HEK293 (cell line): ENCODE measurements around the gene NLRP9.
A peak's percentile ranks its signal among the peaks of the same experiment; 100 is the strongest.

Source experiments
- CTCF ChIA-PET: fragments of 350-600 bp; formaldehyde crosslinking; extraction: SDS; loops from one replicate; lab custom pipeline; 2021; ENCODE audit warnings: antibody characterized with exemption; lab: Yijun Ruan, JAX
- POLR2A ChIA-PET: fragments of 300-600 bp; formaldehyde crosslinking; extraction: SDS; loops from one replicate; lab custom pipeline; 2020; ENCODE audit warnings: antibody characterized with exemption, inconsistent platforms; lab: Yijun Ruan, JAX
- H3K27ac ChIP-seq: fragments of 200-500 bp; sonication (Bioruptor generic); 2 replicates; pipeline ENCODE4 v1.5.1; 2014; ENCODE audit warnings: low read depth, low read length, control low read depth, inconsistent platforms; ENCODE audit errors: extremely low read depth
- H3K36me3 ChIP-seq, 2 experiments: fragments of 200-500 bp in 1 of 2; sonication (Bioruptor generic) in 1 of 2; 1 replicate in 1 of 2; 2 replicates in 1 of 2; pipeline ENCODE4 v1.5.1; 2014 to 2017; ENCODE audit warnings: inconsistent platforms in 2 of 2, low read length in 2 of 2; ENCODE audit not compliant: control insufficient read depth in 2 of 2, insufficient read depth in 1 of 2
- H3K4me1 ChIP-seq: fragments of 200-500 bp; sonication (Bioruptor generic); 2 replicates; pipeline ENCODE4 v1.5.1; 2014; ENCODE audit warnings: mild to moderate bottlenecking, low read length, inconsistent platforms; ENCODE audit not compliant: control insufficient read depth, insufficient read depth
- H3K4me3 ChIP-seq: 2 replicates; pipeline ENCODE4 v1.5.1; 2011; ENCODE audit warnings: low read depth, mild to moderate bottlenecking, control low read depth, low read length, moderate library complexity
- H3K9me3 ChIP-seq: fragments of 200-500 bp; sonication (Bioruptor generic); 2 replicates; pipeline ENCODE4 v1.5.1; 2014; ENCODE audit warnings: low read depth, low read length, inconsistent platforms; ENCODE audit not compliant: control insufficient read depth, insufficient read depth
- AEBP2 ChIP-seq: fragments of 450-650 bp; formaldehyde crosslinking; IDR thresholded peaks from 2 replicates; pipeline ENCODE4 v1.5.1; 2016; ENCODE audit warnings: missing biosample characterization, missing genetic modification characterization, borderline replicate concordance
- ATF2 ChIP-seq: fragments of 450-650 bp; formaldehyde crosslinking; IDR thresholded peaks from 2 replicates; pipeline ENCODE4 v1.5.1; 2016; ENCODE audit warnings: missing biosample characterization, missing genetic modification characterization, low read depth
- GLIS2 ChIP-seq: fragments of 450-650 bp; formaldehyde crosslinking; IDR thresholded peaks from 2 replicates; pipeline ENCODE4 v1.5.1; 2016; ENCODE audit warnings: missing biosample characterization, missing genetic modification characterization
- HOXD13 ChIP-seq: sonication (generic); formaldehyde crosslinking; IDR thresholded peaks from 2 replicates; pipeline ENCODE4 v1.8.0; 2022; ENCODE audit warnings: missing genetic modification reagents, borderline replicate concordance
- KLF10 ChIP-seq: fragments of 450-650 bp; IDR thresholded peaks from 2 replicates; pipeline ENCODE4 v1.5.1; 2018; ENCODE audit warnings: missing biosample characterization, mild to moderate bottlenecking, missing genetic modification characterization
- OVOL3 ChIP-seq: fragments of 450-650 bp; formaldehyde crosslinking; IDR thresholded peaks from 2 replicates; pipeline ENCODE4 v1.5.1; 2016; ENCODE audit warnings: missing biosample characterization, missing genetic modification characterization
- PRDM1 ChIP-seq: fragments of 450-650 bp; formaldehyde crosslinking; IDR thresholded peaks from 2 replicates; pipeline ENCODE4; 2016; ENCODE audit warnings: missing biosample characterization, missing genetic modification characterization
- SALL2 ChIP-seq: fragments of 450-650 bp; formaldehyde crosslinking; IDR thresholded peaks from 2 replicates; pipeline ENCODE4 v1.5.0; 2017; ENCODE audit warnings: missing biosample characterization, mild to moderate bottlenecking, missing genetic modification characterization, borderline replicate concordance
- YY2 ChIP-seq: fragments of 450-650 bp; formaldehyde crosslinking; IDR thresholded peaks from 2 replicates; pipeline ENCODE4 v1.5.1; 2016; ENCODE audit warnings: missing biosample characterization, missing genetic modification characterization
- ZNF133 ChIP-seq: fragments of 450-650 bp; formaldehyde crosslinking; IDR thresholded peaks from 2 replicates; pipeline ENCODE4 v1.5.1; 2016; ENCODE audit warnings: missing biosample characterization, missing genetic modification characterization
- ZNF169 ChIP-seq: fragments of 450-650 bp; formaldehyde crosslinking; IDR thresholded peaks from 2 replicates; pipeline ENCODE4 v1.5.1; 2016; ENCODE audit warnings: missing biosample characterization, missing genetic modification characterization
- ZNF18 ChIP-seq: fragments of 450-650 bp; formaldehyde crosslinking; IDR thresholded peaks from 2 replicates; pipeline ENCODE4 v1.5.1; 2016; ENCODE audit warnings: missing biosample characterization, missing genetic modification characterization
- ZNF248 ChIP-seq: fragments of 450-650 bp; formaldehyde crosslinking; IDR thresholded peaks from 2 replicates; pipeline ENCODE4 v1.5.1; 2017; ENCODE audit warnings: missing biosample characterization, missing genetic modification characterization
- ZNF266 ChIP-seq: fragments of 450-650 bp; formaldehyde crosslinking; IDR thresholded peaks from 2 replicates; pipeline ENCODE4 v1.5.1; 2016; ENCODE audit warnings: missing biosample characterization, missing genetic modification characterization, low read depth
- ZNF324 ChIP-seq: fragments of 450-650 bp; formaldehyde crosslinking; IDR thresholded peaks from 2 replicates; pipeline ENCODE4 v1.5.1; 2016; ENCODE audit warnings: missing biosample characterization, missing genetic modification characterization
- ZNF335 ChIP-seq: fragments of 450-650 bp; formaldehyde crosslinking; conservative IDR thresholded peaks from 2 replicates; pipeline ENCODE4 v1.5.1; 2016; ENCODE audit warnings: missing biosample characterization, missing genetic modification characterization
- ZNF391 ChIP-seq: fragments of 450-650 bp; formaldehyde crosslinking; IDR thresholded peaks from 2 replicates; pipeline ENCODE4 v1.5.1; 2016; ENCODE audit warnings: low read depth, missing biosample characterization, missing genetic modification characterization, borderline replicate concordance
- ZNF473 ChIP-seq: fragments of 450-650 bp; formaldehyde crosslinking; IDR thresholded peaks from 2 replicates; pipeline ENCODE4 v1.5.1; 2017; ENCODE audit warnings: missing biosample characterization, missing genetic modification characterization
- ZNF658 ChIP-seq: fragments of 450-650 bp; formaldehyde crosslinking; IDR thresholded peaks from 2 replicates; pipeline ENCODE4; 2016; ENCODE audit warnings: missing biosample characterization, missing genetic modification characterization
- ZNF677 ChIP-seq: fragments of 450-650 bp; IDR thresholded peaks from 2 replicates; pipeline ENCODE4 v1.5.0; 2018; ENCODE audit warnings: missing biosample characterization, mild to moderate bottlenecking, missing genetic modification characterization, moderate library complexity
- ZSCAN4 ChIP-seq: fragments of 450-650 bp; formaldehyde crosslinking; IDR thresholded peaks from 2 replicates; pipeline ENCODE4 v1.5.1; 2017; ENCODE audit warnings: missing biosample characterization, missing genetic modification characterization
- ZXDB ChIP-seq: fragments of 450-650 bp; formaldehyde crosslinking; IDR thresholded peaks from 2 replicates; pipeline ENCODE4 v1.5.1; 2016; ENCODE audit warnings: missing biosample characterization, missing genetic modification characterization
- TF ChIP-seq, protein P1 (sequence below): fragments of 450-650 bp; formaldehyde crosslinking; IDR thresholded peaks from 2 replicates; pipeline ENCODE4 v1.5.1; 2017; ENCODE audit warnings: missing biosample characterization, missing genetic modification characterization
- TF ChIP-seq, protein P2 (sequence below): fragments of 450-650 bp; formaldehyde crosslinking; IDR thresholded peaks from 2 replicates; pipeline ENCODE4 v1.5.1; 2016; ENCODE audit warnings: missing biosample characterization, missing genetic modification characterization

The NLRP9 gene

DNA sequence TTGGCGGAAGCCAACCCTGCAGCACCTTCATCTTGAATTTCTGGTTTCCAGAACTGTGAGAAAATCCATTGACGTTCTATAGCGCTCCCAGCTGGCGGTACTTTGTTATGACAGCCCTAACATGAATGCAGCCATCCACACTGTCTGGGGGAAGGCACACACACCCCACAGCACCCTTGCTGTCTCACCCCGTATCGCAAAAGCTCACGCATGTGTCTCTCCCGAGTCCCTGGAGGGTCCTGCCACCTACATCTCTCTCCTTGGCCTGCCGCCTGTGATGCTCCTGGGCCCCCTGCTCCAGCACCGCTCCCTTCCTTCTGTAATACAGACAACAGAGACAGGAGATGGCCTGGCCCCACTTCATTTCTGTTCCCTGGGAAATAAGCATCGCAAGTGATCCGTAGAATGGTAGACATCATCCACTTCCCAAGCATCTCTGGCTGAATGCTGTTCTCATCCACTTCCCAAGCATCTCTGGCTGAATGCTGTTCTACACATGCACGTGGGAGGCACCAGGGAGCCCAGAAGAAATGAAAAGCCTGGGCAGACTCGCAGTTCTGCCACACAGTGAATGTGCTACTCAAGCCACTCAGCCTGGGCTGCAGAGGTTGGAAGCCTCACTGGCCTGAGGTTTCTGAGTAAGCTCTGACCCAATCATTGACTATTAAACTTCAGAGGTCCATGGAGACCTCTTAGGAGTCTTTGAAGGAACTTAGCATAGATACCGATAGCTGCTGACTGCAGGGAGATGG is 33.5 kb downstream of the NLRP9 start (continued):
- TF ChIP-seq ZNF18 (tag by site-specific recombination) (no peak), OVOL3 (tag by site-specific recombination) (no peak), ZNF133 (no peak), ATF2 (tag by site-specific recombination) (no peak), ZNF324 (tag by site-specific recombination) (no peak), ZNF335 (no peak), ZNF248 (tag by site-specific recombination) (no peak), ZNF677 (tag by site-specific recombination) (no peak), AEBP2 (tag by site-specific recombination) (no peak)

GRCh38 chr19:55703790-55704215 is 34.4 kb downstream of the NLRP9 start:
- no peaks in the 10 kb centered on the region for H3K4me1 ChIP-seq
- no peak overlapping the region for H3K27ac ChIP-seq
- POLR2A ChIA-PET, result no interaction called here
- H3K4me3 ChIP-seq, result no peak overlapping the region
- CTCF ChIA-PET, result interaction anchor here (0.6 to 1.5 kb wide), 5 partner anchors 11 to 164 kb away, joined by 3 to 4 read pairs (median 3); no protein-coding TSS in a partner anchor
- no peaks in the 10 kb centered on the region for H3K9me3 ChIP-seq
- TF ChIP-seq, protein P1, sequence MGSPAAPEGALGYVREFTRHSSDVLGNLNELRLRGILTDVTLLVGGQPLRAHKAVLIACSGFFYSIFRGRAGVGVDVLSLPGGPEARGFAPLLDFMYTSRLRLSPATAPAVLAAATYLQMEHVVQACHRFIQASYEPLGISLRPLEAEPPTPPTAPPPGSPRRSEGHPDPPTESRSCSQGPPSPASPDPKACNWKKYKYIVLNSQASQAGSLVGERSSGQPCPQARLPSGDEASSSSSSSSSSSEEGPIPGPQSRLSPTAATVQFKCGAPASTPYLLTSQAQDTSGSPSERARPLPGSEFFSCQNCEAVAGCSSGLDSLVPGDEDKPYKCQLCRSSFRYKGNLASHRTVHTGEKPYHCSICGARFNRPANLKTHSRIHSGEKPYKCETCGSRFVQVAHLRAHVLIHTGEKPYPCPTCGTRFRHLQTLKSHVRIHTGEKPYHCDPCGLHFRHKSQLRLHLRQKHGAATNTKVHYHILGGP (tag by site-specific recombination), result no peak
- no peak for TF ChIP-seq ZSCAN4 (tag by site-specific recombination)
- TF ChIP-seq, protein P2, sequence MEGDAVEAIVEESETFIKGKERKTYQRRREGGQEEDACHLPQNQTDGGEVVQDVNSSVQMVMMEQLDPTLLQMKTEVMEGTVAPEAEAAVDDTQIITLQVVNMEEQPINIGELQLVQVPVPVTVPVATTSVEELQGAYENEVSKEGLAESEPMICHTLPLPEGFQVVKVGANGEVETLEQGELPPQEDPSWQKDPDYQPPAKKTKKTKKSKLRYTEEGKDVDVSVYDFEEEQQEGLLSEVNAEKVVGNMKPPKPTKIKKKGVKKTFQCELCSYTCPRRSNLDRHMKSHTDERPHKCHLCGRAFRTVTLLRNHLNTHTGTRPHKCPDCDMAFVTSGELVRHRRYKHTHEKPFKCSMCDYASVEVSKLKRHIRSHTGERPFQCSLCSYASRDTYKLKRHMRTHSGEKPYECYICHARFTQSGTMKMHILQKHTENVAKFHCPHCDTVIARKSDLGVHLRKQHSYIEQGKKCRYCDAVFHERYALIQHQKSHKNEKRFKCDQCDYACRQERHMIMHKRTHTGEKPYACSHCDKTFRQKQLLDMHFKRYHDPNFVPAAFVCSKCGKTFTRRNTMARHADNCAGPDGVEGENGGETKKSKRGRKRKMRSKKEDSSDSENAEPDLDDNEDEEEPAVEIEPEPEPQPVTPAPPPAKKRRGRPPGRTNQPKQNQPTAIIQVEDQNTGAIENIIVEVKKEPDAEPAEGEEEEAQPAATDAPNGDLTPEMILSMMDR, result peak; percentile 46; the same call in 1 of the 2 replicates
- H3K36me3 ChIP-seq, result peaks cover 8 to 31% of the 10 kb centered on the region in 2 experiments

- POLR2A ChIA-PET, result interaction anchor here (1.2 kb wide), 1 partner anchor 31 kb away, joined by 3 read pairs; no protein-coding TSS in a partner anchor
- CTCF ChIA-PET, result interaction anchor here (0.7 kb wide), 1 partner anchor 14 kb away, joined by 3 read pairs; no protein-coding TSS in a partner anchor
- peaks cover 12 to 43% of the 10 kb centered on the region in 2 experiments for H3K36me3 ChIP-seq
- TF ChIP-seq ZNF658 (no peak), PRDM1 (tag by site-specific recombination) (no peak), ZNF473 (tag by site-specific recombination) (no peak), KLF10 (tag by site-specific recombination) (no peak), ZNF677 (tag by site-specific recombination) (no peak), HOXD13 (CRISPR knock-in tag) (no peak), ZNF391 (tag by site-specific recombination) (no peak), YY2 (tag by site-specific recombination) (no peak), ZXDB (tag by site-specific recombination) (no peak), GLIS2 (tag by site-specific recombination) (no peak), ZNF266 (tag by site-specific recombination) (no peak), SALL2 (tag by site-specific recombination) (no peak), ZNF169 (tag by site-specific recombination) (no peak)
Measured at GRCh38 chr19:55702131-55702627, 36.0 kb downstream of the NLRP9 start.

More at GRCh38 chr19:55702131-55702627, 36.0 kb downstream of the NLRP9 start:
- Histone ChIP-seq H3K4me1 (no peaks in the 10 kb centered on the region), H3K4me3 (no peak overlapping the region), H3K27ac (no peak overlapping the region), H3K9me3 (no peaks in the 10 kb centered on the region)
